ENCODE data around the gene PRLR.

GRCh38 chr5:35009657-35010056 lies 220.6 kb downstream of the PRLR start:
- TF ChIP-seq ZNF274 (IDR thresholded peaks at IDR 0.05; ENCODE audit: low read depth, low read length) (no peak), SUZ12 (IDR thresholded peaks at IDR 0.05; ENCODE audit: extremely low read depth, insufficient read depth, insufficient read length) (no peak)
